Gastrocnemius medialis (tissue), 4 donors: Measurements from ENCODE around the gene ETF1.

Source experiments
- POLR2A ChIP-seq, 2 donors: fragments of 450-650 bp; IDR thresholded peaks; one replicate each; pipeline ENCODE4 v1.6.1; 2017; ENCODE audit warnings: antibody characterized with exemption in 2 of 2, mild to moderate bottlenecking in 2 of 2, moderate library complexity in 2 of 2
- TF ChIP-seq, protein P1 (sequence below), 5 experiments: fragments of 450-650 bp in 3 of 5; fragments of 200-600 bp in 2 of 5; sonication (generic) in 2 of 5; IDR thresholded peaks in 4 of 5; conservative IDR thresholded peaks in 1 of 5; 1 replicate in 4 of 5; 2 replicates in 1 of 5; pipeline ENCODE4 v1.5.1; 2016 to 2019; ENCODE audit warnings: antibody characterized with exemption in 5 of 5, mild to moderate bottlenecking in 3 of 5, moderate library complexity in 3 of 5

DNA sequence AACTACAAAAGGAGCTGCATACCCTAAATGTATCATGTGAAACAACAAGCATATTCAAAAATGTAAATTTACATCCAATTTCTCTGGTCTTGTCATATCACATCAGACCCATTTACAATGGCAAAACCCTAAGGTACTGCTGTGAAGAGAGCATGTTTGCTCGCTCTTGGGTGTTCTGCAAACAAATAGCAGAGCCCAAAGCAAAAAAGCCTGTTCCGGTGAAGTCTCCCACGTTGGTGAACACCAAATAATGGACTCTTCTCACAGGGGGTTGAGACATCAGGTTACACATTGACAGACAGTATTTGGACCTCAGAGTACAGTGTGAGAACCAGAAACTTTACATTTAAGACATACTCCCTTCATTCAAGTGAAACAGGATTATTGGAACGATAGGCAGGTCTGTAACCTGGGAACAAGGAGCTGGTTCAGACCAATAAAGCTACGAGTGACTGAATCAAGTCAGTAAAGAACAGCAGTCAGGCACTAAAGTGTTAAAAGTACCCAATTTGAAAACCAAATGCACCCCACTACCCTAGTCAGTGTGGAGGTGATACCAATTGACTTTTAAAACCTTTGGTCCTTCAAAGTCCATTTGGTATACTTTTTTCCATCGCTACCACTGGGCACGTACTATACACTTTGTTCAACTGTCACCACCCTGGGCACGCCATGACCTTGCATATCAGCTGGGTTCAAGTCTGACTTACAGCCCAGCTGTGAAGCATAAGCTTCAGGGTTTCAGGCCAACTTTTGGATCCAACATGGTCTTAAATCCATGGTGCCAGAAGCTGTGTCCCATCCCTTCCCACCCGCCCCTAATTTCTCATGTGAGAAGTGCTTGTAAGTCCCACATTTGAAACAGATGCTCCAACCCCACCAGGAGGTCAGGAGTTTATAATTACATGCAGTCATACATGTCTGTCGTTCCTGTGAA, 36.4 kb downstream of the ETF1 start:
- TF ChIP-seq, protein P1, sequence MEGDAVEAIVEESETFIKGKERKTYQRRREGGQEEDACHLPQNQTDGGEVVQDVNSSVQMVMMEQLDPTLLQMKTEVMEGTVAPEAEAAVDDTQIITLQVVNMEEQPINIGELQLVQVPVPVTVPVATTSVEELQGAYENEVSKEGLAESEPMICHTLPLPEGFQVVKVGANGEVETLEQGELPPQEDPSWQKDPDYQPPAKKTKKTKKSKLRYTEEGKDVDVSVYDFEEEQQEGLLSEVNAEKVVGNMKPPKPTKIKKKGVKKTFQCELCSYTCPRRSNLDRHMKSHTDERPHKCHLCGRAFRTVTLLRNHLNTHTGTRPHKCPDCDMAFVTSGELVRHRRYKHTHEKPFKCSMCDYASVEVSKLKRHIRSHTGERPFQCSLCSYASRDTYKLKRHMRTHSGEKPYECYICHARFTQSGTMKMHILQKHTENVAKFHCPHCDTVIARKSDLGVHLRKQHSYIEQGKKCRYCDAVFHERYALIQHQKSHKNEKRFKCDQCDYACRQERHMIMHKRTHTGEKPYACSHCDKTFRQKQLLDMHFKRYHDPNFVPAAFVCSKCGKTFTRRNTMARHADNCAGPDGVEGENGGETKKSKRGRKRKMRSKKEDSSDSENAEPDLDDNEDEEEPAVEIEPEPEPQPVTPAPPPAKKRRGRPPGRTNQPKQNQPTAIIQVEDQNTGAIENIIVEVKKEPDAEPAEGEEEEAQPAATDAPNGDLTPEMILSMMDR (IDR thresholded peaks at IDR 0.05 in 4 of 5, conservative IDR thresholded peaks at IDR 0.05 in 1 of 5) = no peak
- no peak for TF ChIP-seq POLR2A (IDR thresholded peaks at IDR 0.05)
